Measurements from ENCODE around the gene FBXW11. TPM values are rescaled to one million over a fixed set of nuclear protein-coding genes. Genes with fewer than 3 reads are reported as not detected.

FBXW11 gene
- total and polyA plus RNA-seq, 2 of the 8 experiments (the other 6 are each of a cell fraction or from before 2014, with no cell fraction given) = 45.0 to 75.6 TPM

DNA sequence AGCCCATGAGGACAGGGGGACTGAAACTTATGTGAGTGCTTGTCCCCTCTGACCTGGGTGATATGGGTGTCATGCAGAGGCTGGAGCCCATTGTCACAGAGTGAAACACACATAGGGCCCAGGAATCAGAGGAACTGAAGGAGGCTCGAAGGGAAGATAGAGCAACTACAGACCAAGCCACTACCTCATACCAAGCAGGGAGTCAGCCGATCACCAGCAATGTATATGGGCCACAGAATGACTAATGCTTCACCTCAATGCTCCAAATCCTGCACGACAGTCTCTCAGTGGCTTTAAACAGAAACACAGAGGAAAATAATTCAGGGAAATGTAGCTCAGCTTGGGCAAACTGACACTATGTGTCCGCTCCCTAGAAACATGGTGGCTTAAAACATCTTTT, 8.9 kb upstream of the FBXW11 start:
- no peak for FAIRE-seq

More for the DNA sequence above, 8.9 kb upstream of the FBXW11 start:
- WGBS, 2 experiments (ENCODE audit: extremely low coverage in 1 of 2, insufficient coverage in 1 of 2, insufficient read length in 1 of 2, insufficient replicate concordance in 2 of 2, low coverage in 1 of 2, low lambda C conversion rate in 2 of 2, missing lambda C conversion rate in 1 of 2) = 94% methylated on average over 4 of the region's 4 CpGs; no CpG with 5 or more reads in 1 of the 2 experiments
- Histone ChIP-seq H2BK12ac (ENCODE audit: low read depth, low read length) (peak overlapping the region; percentile 52; the same call in 1 of the 2 replicates), H3K14ac (ENCODE audit: insufficient read length) (no peak overlapping the region), H3K79me1 (ENCODE audit: low read depth, low read length) (no peaks in the 10 kb centered on the region), H3K4me1 (replicated peaks in 1 of 4; ENCODE audit: control insufficient read depth in 3 of 4, insufficient read depth in 4 of 4, low read length in 3 of 4) (peaks cover 0 to under 1% (median 0%) of the 10 kb centered on the region in 4 experiments; a peak in 2 of 7 replicates), H4K91ac (replicated peaks; ENCODE audit: insufficient read length, low read length) (no peak overlapping the region), H3K9me3 (ENCODE audit: insufficient read depth in 2 of 2, low read depth in 1 of 2, low read length in 1 of 2) (no peaks in the 10 kb centered on the region), H3K27ac (ENCODE audit: low read depth, low read length) (no peak overlapping the region), H2BK120ac (replicated peaks; ENCODE audit: low read depth, low read length) (no peak overlapping the region), H2BK5ac (ENCODE audit: low read depth, low read length) (peak overlapping the region; percentile 47; the same call in 1 of the 2 replicates), H3K36me3 (ENCODE audit: control insufficient read depth in 2 of 4, insufficient read depth in 4 of 4, low read length in 3 of 4) (no peaks in the 10 kb centered on the region), H3K23ac (ENCODE audit: insufficient read length) (no peak overlapping the region), H3K27me3 (replicated peaks in 1 of 4; ENCODE audit: control insufficient read depth in 3 of 4, extremely low read depth in 1 of 4, insufficient read depth in 3 of 4, low read length in 3 of 4) (no peaks in the 10 kb centered on the region), H2AK5ac (ENCODE audit: low read depth, low read length) (0 out of 2 replicates have a peak overlapping the region, but pooled peaks have one; percentile 30), H4K20me1 (replicated peaks in 1 of 2; ENCODE audit: control insufficient read depth in 1 of 2, insufficient read depth in 2 of 2, low read length in 2 of 2) (no peaks in the 10 kb centered on the region), H3K79me2 (ENCODE audit: control insufficient read depth in 1 of 2, insufficient read depth in 2 of 2, low read length in 2 of 2) (no peaks in the 10 kb centered on the region), H3K56ac (replicated peaks; ENCODE audit: insufficient read length, low read depth, low read length) (no peak overlapping the region), H3K4me3 (ENCODE audit: extremely low read depth in 1 of 4, insufficient read depth in 2 of 4, low read depth in 3 of 4, low read length in 4 of 4) (no peak overlapping the region), H2BK15ac (ENCODE audit: low read length) (peak overlapping the region; percentile 19; the same call in 1 of the 2 replicates), H2AFZ (ENCODE audit: low read length) (no peak overlapping the region), H3K9ac (replicated peaks in 1 of 4; ENCODE audit: extremely low read depth in 1 of 4, low read depth in 3 of 4, low read length in 3 of 4) (no peak overlapping the region), H2BK20ac (ENCODE audit: low read length) (no peak overlapping the region), H3K4me2 (ENCODE audit: insufficient read depth in 1 of 2, low read depth in 2 of 2, low read length in 2 of 2) (no peak overlapping the region), H4K8ac (ENCODE audit: extremely low read depth, insufficient read depth, low read length) (no peak overlapping the region), H3K18ac (ENCODE audit: extremely low read depth, low read length) (no peak overlapping the region), H4K5ac (ENCODE audit: insufficient read length, low read depth, low read length) (no peak overlapping the region), H3K23me2 (ENCODE audit: low read depth, low read length) (no peaks in the 10 kb centered on the region), H3K4ac (replicated peaks; ENCODE audit: insufficient read length, low read depth, low read length) (no peak overlapping the region)
- ChIA-PET CTCF (ENCODE audit: partially characterized antibody) (interaction anchor here (0.6 kb wide), 1 partner anchor 672 kb away, joined by 5 read pairs; no protein-coding TSS in a partner anchor), POLR2A (ENCODE audit: partially characterized antibody) (no interaction called here)
- no peak for DNase-seq (ENCODE audit: low read depth in 1 of 2, low spot score in 2 of 2)

Measured in H1 (cell line).